Endothelial cell (in vitro differentiated cells): ENCODE measurements around the gene CBLB. TPM values are rescaled to one million over a fixed set of nuclear protein-coding genes. Genes with fewer than 3 reads are reported as not detected.
A peak's percentile ranks its signal among the peaks of the same experiment; 100 is the strongest.

Experiments
- DNase-seq: peaks from one replicate; pipeline ENCODE4 v3.0.0; 2021; ENCODE audit warnings: low spot score
- H3K27ac Mint-ChIP-seq: one replicate; pipeline ENCODE4 v1.8.0; 2021; ENCODE audit warnings: mixed read lengths, inconsistent platforms; ENCODE audit not compliant: unreplicated experiment
- H3K27me3 Mint-ChIP-seq: one replicate; pipeline ENCODE4 v1.8.0; 2021; ENCODE audit warnings: mild to moderate bottlenecking, moderate library complexity, mixed read lengths, inconsistent platforms; ENCODE audit not compliant: unreplicated experiment
- H3K36me3 Mint-ChIP-seq: one replicate; pipeline ENCODE4 v1.8.0; 2021; ENCODE audit warnings: mild to moderate bottlenecking, low read depth, mixed read lengths, inconsistent platforms; ENCODE audit not compliant: unreplicated experiment
- H3K4me1 Mint-ChIP-seq: one replicate; pipeline ENCODE4 v1.8.0; 2021; ENCODE audit warnings: mild to moderate bottlenecking, mixed read lengths, inconsistent platforms; ENCODE audit not compliant: unreplicated experiment
- H3K4me3 Mint-ChIP-seq: one replicate; pipeline ENCODE4 v1.8.0; 2021; ENCODE audit warnings: mild to moderate bottlenecking, mixed read lengths, inconsistent platforms; ENCODE audit not compliant: unreplicated experiment
- H3K9me3 Mint-ChIP-seq: one replicate; pipeline ENCODE4 v1.8.0; 2021; ENCODE audit warnings: mixed read lengths, inconsistent platforms; ENCODE audit not compliant: unreplicated experiment
- CTCF ChIP-seq: fragments of 200-600 bp; sonication (generic); IDR thresholded peaks from one replicate; pipeline ENCODE4 v1.5.0; 2021; ENCODE audit warnings: antibody characterized with exemption; ENCODE audit not compliant: unreplicated experiment
- total RNA-seq: library from RNA; stranded (reverse); fragmentation: NEBNext Ultra II Directional; extraction: Animal tissue kit (Norgen Biotek cat#: 25700); gene quantifications from one replicate; pipeline ENCODE4 v1.2.1, GENCODE V29; 2021; ENCODE audit not compliant: unreplicated experiment

CBLB gene
- total RNA-seq, 1 donor from 2014 or later = 62.0 TPM

GRCh38 chr3:105615814-105616213 lies 253.0 kb downstream of the CBLB start:
- Mint-ChIP-seq H3K27me3 (no peaks in the 10 kb centered on the region), H3K36me3 (no peaks in the 10 kb centered on the region)
- no peak for DNase-seq

DNA sequence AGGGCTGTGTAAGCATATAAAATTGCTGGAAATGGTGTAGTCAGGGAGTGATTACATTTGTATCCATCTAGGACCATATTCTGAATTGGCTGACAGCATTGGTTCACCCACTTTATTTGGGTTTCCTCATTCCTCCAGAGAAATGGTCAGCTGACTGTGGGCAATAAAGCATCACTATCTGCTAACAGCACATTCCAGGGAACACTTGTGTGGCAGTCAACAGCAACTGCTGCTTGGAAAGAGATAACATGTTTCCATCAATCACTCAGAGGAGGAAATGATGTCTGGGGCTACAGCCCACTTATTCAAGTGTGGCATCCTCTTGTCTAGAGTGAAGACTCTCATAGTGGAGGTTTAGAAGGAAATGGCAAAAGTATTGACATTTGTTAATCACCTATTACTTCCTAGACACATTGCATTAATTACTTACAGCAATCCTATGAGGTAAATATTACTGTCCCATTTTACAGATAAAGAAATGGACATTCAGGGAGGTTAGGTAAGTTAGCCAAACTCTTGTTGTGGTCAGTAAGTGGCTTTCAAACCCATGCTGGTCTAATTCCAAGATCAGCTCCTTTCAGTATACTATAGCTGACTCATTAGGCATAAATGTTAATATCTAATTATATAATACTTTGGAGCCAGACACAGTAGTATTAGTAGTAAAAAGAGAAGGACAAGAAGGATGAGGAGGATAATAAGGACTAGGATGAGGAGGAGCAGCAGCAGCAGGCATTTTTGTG lies 254.4 kb downstream of the CBLB start:
- TF ChIP-seq CTCF = no peak
- no peaks in the 10 kb centered on the region for H3K27me3 Mint-ChIP-seq

More at GRCh38 chr3:105615814-105616213, 253.0 kb downstream of the CBLB start:
- Mint-ChIP-seq H3K27ac (no peak overlapping the region), H3K9me3 (no peaks in the 10 kb centered on the region), H3K4me3 (no peak overlapping the region), H3K4me1 (peaks cover 11% of the 10 kb centered on the region)
- no peak for TF ChIP-seq CTCF

DNA sequence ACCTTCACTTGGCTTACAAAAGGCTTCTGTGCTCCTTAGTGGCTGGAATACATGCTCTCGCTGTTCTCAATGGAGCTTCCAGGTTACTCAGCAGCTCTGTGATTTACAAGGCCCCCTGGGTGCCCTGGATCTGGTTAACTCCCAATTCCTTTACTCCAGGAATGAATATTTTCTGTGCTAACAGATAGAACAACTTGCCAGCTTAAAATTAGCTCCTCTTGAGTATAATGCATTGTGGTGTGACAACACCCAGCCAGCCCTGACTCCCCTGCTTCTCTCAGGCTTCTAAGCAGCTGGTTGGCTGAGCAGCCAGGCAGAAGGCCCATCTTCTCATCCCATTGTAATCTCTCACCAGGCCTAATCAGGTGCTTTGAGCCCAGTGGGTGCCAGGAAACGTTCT lies 255.7 kb downstream of the CBLB start:
- Mint-ChIP-seq H3K36me3 (no peaks in the 10 kb centered on the region), H3K27ac (no peak overlapping the region), H3K27me3 (no peaks in the 10 kb centered on the region), H3K4me1 (peaks cover 11% of the 10 kb centered on the region), H3K9me3 (no peaks in the 10 kb centered on the region), H3K4me3 (no peak overlapping the region)
- DNase-seq = no peak
- no peak for TF ChIP-seq CTCF

More for the DNA sequence above, 254.4 kb downstream of the CBLB start:
- Mint-ChIP-seq H3K27ac (no peak overlapping the region), H3K36me3 (no peaks in the 10 kb centered on the region), H3K9me3 (no peaks in the 10 kb centered on the region), H3K4me3 (no peak overlapping the region), H3K4me1 (peaks cover 11% of the 10 kb centered on the region)
- peak; percentile 5 for DNase-seq

DNA sequence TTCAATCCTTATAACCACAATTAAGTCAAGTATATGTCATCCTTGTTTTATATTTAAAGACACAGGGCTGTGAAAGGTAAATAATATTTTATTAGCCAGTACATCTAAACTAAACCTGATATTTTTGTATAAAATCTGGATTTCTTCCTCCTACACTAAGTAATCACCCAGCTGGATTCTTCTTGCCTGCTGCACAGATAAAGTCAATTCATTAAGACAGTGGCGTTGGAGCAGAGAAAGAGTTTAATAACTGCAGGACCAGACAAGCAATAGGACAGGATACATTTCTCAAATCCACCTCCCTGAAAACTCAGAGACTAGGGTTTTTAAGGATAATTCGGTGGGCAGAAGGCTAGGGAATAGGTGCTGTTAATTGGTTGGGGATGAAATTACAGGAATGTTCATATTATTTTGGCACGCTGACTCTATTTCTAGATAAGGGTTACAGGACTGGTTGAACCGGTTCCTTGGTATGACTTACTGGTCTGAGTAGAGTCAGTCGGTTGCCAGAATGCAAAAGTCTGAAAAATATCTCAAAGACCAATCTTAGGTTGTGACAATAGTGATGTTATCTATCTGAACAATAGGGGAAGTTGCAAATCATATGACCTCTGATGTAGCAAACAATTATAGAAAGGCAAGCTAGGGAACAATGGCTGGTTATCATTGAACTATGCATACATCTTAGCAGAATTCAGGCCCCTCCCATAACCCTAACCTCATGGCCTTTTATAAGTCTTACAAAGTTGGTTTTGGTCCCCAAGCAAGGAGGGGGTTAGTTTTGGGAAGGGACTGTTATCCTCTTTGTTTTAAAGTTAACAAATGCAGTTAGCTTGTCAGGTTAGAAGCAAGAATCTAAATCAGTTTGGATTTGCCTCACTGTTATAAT lies 257.3 kb downstream of the CBLB start:
- DNase-seq = no peak
- H3K27me3 Mint-ChIP-seq = no peaks in the 10 kb centered on the region
- H3K27ac Mint-ChIP-seq = no peak overlapping the region
- no peaks in the 10 kb centered on the region for H3K9me3 Mint-ChIP-seq
- H3K4me3 Mint-ChIP-seq = no peak overlapping the region
- no peaks in the 10 kb centered on the region for H3K36me3 Mint-ChIP-seq
- peaks cover 11% of the 10 kb centered on the region for H3K4me1 Mint-ChIP-seq
- no peak for TF ChIP-seq CTCF
